Anterior cingulate cortex (tissue), 58 donors: ENCODE data around the gene CHI3L1.
A peak's percentile ranks its signal among the peaks of the same experiment; 100 is the strongest.

Experiments
- DNase-seq, 58 donors: peaks; one replicate each; lab custom pipeline; 2025; lab: John Stamatoyannopoulos, UW

The CHI3L1 gene

DNA sequence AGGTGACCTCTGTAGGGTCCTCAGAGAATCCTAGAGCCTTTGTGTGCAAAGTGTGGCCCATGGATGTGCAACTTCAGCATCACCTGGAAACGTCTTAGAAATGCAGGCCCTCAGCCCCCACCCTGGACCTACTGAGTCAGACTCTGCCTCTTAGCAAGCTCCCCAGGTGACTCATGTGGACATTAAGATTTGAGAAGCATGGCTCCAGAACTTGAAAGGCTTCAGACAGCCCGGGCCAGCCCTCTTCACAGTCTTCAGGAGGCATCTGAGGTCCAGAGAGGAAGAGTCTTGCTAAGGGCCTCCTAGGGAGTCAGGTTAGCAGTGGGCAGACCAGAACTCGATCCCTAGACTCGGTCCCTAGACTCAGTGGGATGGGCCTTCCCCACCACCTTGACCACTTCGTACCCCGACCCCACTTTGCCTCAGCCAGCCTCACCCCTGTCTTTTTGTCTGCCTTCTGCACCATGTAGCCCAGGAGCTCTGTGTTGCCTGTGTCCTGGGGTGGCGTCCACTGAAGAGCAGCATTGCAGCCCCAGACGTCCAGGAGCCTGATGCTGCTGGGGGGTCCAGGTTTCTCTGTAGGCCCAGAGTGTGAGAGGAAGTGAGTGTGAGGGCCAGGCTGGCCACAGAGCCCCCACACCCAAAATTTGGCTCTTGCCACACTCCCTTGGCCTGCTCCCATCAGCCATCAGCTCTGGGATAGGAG, 15.7 kb downstream of the CHI3L1 start:
- no peak for DNase-seq

DNA sequence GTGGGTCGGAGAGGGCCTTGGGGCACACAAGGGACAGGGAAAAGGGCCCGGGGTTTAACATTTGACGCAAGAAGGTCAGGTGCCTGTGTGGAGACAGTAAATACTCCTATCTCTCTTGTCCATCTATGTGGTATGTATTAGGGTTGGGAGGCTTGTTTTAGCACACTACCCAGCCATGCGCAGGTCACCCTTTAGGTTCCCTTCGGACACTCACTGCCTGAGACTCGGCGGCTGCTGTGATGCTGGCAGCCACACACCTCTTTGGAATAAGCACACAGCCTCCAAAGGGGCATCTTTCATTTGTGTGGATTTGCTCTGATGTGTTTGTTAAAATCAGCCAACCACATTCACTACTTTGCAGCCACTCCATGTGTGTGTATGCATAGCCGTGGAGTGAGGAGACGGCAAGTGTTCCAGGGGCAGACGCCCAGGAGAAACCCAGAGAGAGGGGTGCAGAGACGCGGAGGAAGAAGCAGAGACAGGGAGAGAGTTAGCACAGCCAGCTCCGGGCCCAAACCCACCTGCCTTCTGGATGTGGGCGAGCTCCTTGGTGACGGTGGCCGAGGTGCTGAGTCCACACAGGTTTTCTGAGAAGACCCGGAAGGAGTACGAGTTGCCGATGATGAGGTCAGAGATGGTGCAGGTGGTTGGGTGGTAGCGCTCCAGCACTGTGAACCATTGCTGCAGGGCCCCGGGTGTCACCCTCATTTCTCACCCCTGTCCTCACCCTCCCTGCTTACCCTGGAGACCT, 16.6 kb downstream of the CHI3L1 start:
- no peak for DNase-seq

DNA sequence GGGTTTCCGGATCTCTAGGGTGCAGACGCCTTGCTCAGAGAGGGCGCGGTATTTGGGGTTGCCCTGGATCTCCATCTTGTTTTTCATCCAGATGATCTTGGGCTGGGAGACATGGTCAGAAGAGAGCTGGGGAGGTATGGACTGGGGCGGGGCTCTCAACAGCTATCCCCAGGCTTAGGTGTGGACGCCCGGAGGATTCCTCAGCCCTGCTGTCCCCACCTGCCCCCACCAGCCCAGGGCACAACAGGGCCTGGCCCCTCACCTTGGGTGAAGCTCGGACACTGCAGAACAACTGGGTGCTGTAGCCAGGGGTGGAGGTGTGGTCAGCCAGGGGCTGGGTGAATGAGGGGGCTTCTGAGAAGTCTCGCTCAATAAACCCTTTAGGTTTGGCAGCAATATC, 17.5 kb downstream of the CHI3L1 start:
- no peak for DNase-seq

DNA sequence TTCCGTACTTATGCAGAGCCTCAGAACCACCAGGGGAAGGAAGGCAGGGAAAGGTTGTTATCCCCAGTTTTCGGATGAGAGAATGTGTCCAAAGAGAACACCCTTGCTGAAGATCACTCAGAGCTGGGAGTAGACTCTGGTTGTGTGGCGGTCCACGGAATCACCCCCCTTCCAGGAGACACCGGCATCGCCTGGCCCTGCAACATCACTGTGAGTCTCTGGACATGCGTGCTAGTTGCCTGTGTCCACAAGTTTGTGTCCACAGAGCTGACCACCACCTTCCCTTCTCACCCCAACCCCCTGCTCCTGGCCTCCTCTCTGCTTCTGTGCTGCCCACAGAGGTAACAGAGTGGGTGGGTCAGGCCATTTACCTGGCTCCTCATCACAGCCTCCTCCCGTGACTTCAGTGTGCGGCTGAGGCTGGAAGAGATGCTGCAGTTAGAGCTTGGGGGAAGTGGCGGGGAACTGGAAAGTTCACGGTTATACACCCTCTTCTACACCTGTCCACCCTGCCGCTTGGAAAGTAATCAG, 18.2 kb downstream of the CHI3L1 start:
- no peak for DNase-seq

DNA sequence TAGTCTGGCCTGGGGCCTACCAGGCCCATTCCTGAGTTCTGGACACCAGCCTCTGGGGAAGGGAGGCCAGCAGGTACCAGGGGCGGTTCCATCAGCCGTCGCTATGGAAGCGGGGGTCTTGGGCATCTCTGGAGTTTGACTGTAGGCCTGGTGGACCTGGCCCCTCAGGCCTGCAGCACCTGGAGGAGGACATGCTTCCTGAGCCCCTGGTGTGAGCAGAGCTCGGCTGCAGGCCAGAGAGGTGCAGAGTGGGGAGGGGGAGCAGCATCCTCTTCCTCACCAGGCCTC, 18.6 kb downstream of the CHI3L1 start:
- DNase-seq, result no peak

DNA sequence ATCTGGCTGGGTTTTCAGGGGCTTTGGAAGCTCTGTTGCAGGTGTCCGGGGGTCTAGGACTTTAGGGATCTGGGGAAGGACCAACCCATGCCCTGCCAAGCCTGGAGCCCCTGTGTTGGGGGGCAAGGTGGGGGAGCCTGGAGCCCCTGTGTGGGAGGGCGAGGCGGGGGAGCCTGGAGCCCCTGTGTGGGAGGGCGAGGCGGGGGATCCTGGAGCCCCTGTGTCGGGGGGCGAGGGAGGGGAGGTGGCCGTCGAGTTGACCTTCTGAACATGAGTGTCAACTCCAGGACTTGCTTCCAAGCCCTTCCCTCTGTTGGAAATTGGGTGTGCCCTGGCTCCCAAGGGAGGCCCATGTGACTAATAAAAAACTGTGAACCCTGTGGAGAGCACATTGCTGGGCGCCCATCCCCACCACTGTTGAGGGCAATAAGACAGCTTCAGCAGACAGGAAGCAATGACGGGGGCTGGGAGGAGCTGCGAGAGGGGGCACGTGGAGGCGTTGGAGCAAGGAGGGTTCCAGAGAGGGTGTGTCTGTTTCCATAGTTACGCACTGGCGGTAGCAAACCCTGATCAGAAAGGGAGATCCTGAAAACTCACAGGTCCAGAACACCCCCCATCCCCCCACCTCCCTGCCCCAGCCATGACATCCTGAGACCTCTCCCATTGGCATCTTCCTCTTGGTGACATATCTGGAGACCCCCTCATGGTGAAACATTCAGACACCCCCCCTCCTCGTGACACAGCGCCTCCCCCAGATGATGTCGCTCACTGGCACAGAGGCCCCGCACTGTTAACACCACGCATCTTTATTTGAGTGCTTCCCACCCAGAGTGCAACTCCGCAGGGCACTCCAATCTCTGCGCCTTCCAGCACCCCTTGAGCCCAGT, 19.2 kb downstream of the CHI3L1 start:
- DNase-seq, result peak in 1 of 58 donors; percentile 48

DNA sequence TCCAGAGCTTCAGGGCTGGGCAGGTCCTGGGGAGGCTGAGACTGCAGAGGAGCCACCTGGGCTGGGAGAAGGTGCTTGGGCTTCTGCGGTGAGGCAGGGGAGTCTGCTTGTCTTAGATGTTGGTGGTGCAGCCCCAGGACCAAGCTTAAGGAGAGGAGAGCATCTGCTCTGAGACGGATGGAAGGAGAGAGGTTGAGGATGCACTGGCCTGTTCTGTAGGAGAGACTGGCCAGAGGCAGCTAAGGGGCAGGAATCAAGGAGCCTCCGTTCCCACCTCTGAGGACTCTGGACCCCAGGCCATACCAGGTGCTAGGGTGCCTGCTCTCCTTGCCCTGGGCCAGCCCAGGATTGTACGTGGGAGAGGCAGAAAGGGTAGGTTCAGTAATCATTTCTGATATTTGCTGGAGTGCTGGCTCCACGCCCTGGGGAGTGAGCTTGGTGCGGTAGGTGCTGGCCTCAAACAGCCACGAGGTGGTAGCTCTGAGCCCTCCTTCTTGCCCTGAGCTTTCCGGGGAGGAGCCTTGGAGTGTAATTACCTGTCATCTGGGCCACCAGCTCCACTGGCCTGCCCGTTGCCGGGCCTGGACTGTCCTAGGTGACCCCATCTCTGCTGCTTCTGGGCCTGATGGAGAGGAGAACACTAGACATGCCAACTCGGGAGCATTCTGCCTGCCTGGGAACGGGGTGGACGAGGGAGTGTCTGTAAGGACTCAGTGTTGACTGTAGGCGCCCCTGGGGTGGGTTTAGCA, 20.1 kb downstream of the CHI3L1 start:
- no peak for DNase-seq

DNA sequence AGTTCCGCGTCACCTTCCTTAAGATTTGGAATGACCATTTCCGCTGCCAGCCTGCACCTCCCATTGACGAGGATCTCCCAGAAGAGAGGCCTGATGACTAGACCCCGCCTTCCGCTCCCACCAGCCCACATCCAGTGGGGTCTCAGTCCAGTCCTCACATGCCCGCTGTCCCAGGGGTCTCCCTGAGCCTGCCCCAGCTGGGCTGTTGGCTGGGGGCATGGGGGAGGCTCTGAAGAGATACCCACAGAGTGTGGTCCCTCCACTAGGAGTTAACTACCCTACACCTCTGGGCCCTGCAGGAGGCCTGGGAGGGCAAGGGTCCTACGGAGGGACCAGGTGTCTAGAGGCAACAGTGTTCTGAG, 20.7 kb downstream of the CHI3L1 start:
- DNase-seq, result no peak

DNA sequence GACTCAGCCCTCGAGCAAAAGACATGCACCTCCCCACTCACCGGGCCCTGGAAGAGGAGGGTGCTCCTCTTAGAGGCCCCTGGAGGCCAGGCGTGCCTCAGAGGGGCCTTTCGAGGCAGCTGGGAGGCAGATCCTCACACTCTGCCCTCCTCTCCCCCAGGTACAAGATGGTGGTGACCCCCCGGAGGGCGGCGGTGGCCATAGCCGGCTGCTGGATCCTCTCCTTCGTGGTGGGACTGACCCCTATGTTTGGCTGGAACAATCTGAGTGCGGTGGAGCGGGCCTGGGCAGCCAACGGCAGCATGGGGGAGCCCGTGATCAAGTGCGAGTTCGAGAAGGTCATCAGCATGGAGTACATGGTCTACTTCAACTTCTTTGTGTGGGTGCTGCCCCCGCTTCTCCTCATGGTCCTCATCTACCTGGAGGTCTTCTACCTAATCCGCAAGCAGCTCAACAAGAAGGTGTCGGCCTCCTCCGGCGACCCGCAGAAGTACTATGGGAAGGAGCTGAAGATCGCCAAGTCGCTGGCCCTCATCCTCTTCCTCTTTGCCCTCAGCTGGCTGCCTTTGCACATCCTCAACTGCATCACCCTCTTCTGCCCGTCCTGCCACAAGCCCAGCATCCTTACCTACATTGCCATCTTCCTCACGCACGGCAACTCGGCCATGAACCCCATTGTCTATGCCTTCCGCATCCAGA, 21.3 kb downstream of the CHI3L1 start:
- no peak for DNase-seq

DNA sequence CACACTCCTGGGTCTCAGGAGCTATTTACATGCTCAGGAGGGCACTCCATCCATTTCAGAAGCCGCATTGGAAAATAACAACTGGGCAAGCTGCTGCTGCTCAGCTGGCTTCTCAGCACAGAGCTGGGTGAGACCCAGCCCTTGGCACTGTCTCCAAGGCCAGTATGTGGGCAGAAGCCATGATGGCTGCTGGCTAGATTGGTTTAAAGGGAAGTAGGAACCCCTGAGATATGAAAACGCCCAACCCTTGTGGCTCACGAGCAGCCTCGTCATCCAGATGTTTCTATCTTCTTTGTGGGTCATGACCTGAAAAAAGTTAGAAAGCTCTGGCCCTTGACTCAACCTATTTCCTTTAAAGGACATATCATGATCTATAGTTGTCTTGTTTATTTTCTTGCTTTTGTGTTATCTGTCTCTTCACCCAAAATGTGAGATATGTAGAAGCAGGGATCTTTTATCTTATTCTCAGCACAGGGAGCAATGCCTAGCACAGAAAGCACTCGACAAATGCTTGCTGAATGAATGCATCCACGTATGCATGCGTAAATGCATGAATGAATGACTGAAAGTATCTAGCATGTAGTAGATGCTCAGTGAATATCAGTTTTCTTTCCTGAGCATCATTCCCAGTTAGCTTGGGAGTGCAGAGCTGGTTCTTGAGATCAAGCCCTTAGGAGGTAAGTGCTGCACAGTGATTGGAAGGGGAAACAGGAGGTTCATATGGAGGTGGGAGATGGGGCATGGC, 22.4 kb downstream of the CHI3L1 start:
- DNase-seq, result peak in 15 of 58 donors; percentile 7 to 54 (median 39)

DNA sequence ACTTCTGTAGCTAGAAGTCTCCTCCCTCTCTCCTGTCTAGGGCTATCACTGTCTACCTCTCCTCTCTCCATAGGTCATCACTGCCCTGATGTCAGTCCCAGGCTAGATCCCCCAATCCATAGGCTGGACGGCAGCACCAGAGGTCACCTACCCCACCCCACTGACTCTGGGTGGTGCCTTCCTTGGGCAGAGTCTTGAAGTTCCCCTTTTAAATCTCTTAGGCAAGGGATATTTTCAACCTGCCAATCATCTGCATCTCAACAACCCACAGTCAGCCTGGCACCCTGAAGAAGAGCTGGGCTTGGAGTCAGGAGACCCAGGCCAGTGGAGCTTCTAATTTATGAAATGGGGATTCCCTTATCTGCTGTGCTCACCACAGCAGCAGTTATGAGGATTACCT, 24.1 kb downstream of the CHI3L1 start:
- DNase-seq, result no peak

DNA sequence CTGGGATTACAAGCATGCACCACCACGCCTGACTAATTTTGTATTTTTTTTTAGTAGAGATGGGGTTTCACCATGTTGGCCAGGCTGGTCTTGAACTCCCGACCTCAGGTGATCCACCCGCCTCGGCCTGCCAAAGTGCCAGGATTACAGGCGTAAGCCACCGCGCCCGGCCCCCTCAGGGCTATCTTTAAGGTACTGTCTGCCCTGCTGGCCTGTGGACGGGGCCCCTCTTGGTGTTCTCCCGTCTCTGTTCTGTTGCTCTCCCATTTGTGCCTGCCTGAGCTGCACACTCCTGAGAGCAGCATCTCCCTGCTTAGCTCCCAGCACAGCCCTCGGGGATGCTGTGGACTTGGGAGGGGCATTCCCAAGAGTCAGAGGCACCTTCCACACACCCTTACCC, 24.8 kb downstream of the CHI3L1 start:
- no peak for DNase-seq

DNA sequence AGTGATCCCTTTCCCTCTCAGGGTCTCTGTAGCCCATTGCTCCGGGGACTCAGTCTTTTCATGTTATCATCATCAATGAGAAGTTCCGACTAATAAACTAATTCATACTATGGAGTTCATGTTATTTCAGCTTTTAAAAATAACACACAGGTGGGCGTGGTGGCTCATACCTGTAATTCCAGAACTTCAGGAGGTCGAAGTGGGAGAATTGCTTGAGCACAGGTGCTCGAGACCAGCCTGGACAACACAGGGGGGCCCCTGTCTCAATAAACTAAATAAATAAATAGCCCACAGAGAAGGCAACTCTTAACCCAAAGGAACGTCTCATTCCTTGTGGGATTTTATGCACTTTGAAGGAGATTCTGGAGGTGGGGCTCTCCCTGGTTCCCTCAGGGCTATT, 25.3 kb downstream of the CHI3L1 start:
- no peak for DNase-seq

DNA sequence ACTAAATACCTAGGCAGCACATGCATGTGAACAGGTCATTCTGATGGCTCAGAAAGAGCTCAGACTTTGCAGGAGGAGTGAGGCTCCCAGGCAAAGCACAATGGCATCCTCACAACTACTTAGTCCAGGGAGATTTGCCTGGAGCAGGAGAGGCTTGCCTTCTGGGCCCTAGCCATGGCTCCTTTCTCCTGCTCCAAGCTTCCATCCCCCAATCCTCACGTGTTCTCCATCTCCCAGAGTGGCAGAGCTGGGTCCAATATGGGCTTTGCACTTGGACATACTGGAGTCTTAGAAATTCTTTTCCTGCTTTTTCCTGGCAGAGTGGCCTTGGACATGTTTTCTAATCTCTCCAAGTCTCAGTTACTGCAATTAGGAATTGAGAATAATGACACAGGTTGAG, 26.7 kb downstream of the CHI3L1 start:
- peak in 11 of 58 donors; percentile 24 to 42 (median 29) for DNase-seq

DNA sequence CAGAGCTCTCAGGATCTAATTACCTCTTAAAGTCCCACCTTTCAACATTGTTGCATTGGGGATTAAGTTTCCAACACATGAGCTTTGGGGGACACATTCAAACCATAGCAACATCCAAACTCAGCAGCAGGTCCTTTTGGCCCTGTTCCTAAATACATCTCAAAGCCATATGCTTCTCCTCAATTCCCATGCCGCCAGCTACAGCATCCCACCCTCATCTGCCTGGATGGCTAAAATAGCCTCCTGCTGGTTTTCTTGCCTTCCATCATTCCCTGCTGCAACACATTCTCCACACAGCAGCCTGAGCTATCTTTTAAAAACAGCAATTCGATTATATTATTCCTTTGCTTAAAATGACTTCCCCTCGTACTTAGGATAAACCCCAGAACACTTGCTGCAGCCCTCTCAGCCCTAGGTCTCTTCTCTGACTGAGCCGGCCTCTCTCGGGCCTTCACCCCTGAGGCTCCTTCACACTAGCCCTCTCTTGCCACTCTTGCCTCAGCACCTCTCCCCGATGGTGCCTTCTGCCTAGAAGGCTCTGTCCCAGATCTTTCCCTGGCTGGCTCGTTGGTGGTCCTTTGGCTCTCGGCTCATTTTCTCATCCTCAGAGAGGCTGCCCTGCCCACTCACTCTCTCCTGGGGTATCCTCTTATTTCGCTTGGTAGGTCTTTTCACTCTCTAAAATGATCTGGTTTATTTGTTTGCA, 27.4 kb downstream of the CHI3L1 start:
- DNase-seq, result peak in 11 of 58 donors; percentile 9 to 67 (median 37)

DNA sequence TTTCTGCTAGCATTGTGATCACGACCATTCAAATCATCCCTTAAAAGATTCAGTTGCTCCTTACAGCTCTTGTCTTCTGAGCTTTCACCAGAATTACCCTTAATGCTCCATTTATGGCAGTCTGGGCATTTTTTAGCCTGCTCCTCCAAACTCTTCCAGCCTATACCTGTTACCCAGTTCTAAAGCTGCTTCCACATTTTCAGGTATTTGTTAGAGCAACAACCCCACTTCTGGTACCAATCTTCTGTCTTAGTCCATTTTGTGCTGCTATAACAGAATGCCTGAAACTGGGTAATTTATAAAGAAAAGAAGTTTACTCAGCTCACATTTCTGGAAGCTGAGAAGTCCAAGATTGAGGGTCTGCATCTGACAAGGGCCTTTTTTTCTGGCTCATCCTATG, 28.1 kb downstream of the CHI3L1 start:
- DNase-seq, result no peak

DNA sequence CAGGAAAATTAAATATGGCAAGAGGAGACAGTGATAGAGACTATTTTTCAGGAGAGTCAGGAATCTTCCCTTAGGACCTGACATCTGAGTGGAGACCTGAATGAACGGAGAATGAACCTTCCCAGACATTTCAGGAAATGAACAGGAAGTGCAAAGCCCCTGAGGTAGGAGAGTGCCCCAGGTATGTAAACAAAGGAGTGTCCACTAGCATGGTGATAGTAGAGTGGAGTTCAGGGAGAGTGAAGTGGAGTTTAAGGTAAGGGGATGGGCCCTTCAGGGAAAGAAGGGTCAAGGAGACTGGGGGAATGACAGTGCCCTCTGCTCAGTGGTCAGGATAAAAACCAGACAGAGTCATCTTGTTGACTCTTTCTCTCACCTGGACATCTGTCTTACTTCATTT, 30.2 kb downstream of the CHI3L1 start:
- no peak for DNase-seq

DNA sequence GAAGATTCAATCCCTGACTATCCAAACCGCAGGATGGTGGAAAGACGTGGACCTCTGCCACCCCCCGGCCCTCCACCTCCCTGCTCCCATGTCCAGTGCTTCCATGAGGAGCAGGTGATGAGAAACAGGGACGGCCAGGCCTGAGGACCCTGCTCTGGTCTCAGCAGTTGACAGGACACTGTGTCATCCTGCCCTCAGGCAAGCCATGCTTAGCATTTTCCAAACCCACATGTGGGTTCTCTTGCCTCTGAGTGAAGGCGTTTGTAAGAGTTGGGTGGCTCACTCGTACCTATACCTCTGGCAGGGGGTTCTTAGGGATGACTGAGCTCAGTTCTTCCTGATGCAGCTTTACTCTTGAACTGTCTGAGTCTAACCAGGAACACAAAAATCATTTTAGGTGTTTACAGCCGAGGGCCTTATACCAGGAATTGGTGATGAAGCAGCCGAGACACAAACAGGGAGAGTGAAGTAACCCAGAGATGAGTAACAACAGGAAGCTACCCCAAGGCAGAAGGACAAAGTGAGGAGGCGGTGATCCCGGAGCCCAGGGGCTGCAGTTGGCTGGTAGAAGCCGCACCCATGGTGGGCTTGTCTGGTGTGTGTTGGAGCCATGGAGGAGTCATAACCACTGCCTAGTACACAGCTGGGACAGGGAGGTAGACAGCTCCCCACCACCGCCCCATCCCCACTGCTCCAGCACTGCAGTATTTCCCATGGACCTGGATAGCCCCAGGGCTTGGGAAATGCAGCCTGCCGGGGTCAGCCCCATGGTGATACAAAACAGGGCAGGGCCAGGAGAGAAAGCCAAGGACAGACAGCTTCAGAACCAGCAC, 32.3 kb downstream of the CHI3L1 start:
- DNase-seq, result no peak
